Activated effector memory CD4-positive, alpha-beta T cell treated with Interleukin-2 at 50 U/mL for 16 hours (primary cell): Measurements from ENCODE around the gene MTCL1.

ENCODE experiments used
- DNase-seq: peaks from one replicate; pipeline ENCODE4 v3.0.0-alpha.2; 2020

The MTCL1 gene

GRCh38 chr18:8776013-8776943 lies 70.9 kb downstream of the MTCL1 start:
- no peak for DNase-seq

- DNase-seq, result no peak
These were observed 72.5 kb downstream of the MTCL1 start for GRCh38 chr18:8777846-8778245.

- no peak for DNase-seq
These were observed 73.0 kb downstream of the MTCL1 start for GRCh38 chr18:8778386-8778785.

- DNase-seq, result no peak
These were observed 73.5 kb downstream of the MTCL1 start for GRCh38 chr18:8778824-8779223.

GRCh38 chr18:8779251-8779650 lies 73.9 kb downstream of the MTCL1 start:
- no peak for DNase-seq

GRCh38 chr18:8780227-8780626 lies 74.9 kb downstream of the MTCL1 start:
- no peak for DNase-seq

GRCh38 chr18:8781671-8782070 lies 76.3 kb downstream of the MTCL1 start:
- DNase-seq, result no peak

GRCh38 chr18:8783335-8783993 lies 78.1 kb downstream of the MTCL1 start:
- no peak for DNase-seq

GRCh38 chr18:8783994-8784530 lies 78.7 kb downstream of the MTCL1 start:
- DNase-seq, result no peak

GRCh38 chr18:8785261-8785660 lies 79.9 kb downstream of the MTCL1 start:
- no peak for DNase-seq

- no peak for DNase-seq
These were observed 80.6 kb downstream of the MTCL1 start for GRCh38 chr18:8785855-8786482.

GRCh38 chr18:8786483-8787370 lies 81.4 kb downstream of the MTCL1 start:
- DNase-seq, result no peak

- no peak for DNase-seq
These were observed 82.0 kb downstream of the MTCL1 start for GRCh38 chr18:8787371-8787670.

GRCh38 chr18:8787794-8788193 lies 82.4 kb downstream of the MTCL1 start:
- no peak for DNase-seq

GRCh38 chr18:8788503-8789429 lies 83.4 kb downstream of the MTCL1 start:
- no peak for DNase-seq

- DNase-seq, result no peak
These were observed 85.9 kb downstream of the MTCL1 start for GRCh38 chr18:8791171-8791651.

- no peak for DNase-seq
These were observed 87.4 kb downstream of the MTCL1 start for GRCh38 chr18:8792688-8793316.

GRCh38 chr18:8793445-8794155 lies 88.2 kb downstream of the MTCL1 start:
- DNase-seq, result no peak

- no peak for DNase-seq
These were observed 89.0 kb downstream of the MTCL1 start for GRCh38 chr18:8794156-8794933.
